H1 (cell line): ENCODE data around the gene MIXL1. TPM values are rescaled to one million over a fixed set of nuclear protein-coding genes. Genes with fewer than 3 reads are reported as not detected.

Experiments used
- BCL11A ChIP-seq, 2 experiments: IDR thresholded peaks; one replicate each; pipeline ENCODE4 v1.6.1; 2011; ENCODE audit warnings: low read depth in 2 of 2, low read length in 2 of 2, mild to moderate bottlenecking in 2 of 2
- CHD7 ChIP-seq: fragments of 300-600 bp; sonication (generic); IDR thresholded peaks from 2 replicates; pipeline ENCODE4 v1.7.1; 2012; ENCODE audit warnings: low read length, moderate library complexity, mild to moderate bottlenecking, inconsistent platforms; ENCODE audit not compliant: insufficient replicate concordance
- CTBP2 ChIP-seq: IDR thresholded peaks from 2 replicates; pipeline ENCODE4 v1.7.0; 2011; ENCODE audit warnings: borderline replicate concordance, mild to moderate bottlenecking, moderate library complexity, mixed read lengths, low read length; ENCODE audit not compliant: insufficient read depth, insufficient read length
- HDAC6 ChIP-seq: IDR thresholded peaks from one replicate; pipeline ENCODE4 v1.7.1; 2012; ENCODE audit warnings: low read depth, mild to moderate bottlenecking, inconsistent platforms, low read length, moderate library complexity
- PHF8 ChIP-seq: fragments of 200-600 bp; sonication (generic); conservative IDR thresholded peaks from 2 replicates; pipeline ENCODE4 v1.7.1; 2012; ENCODE audit warnings: low read depth, mild to moderate bottlenecking, inconsistent platforms, low read length, moderate library complexity
- RXRA ChIP-seq: IDR thresholded peaks from 2 replicates; pipeline ENCODE4 v1.6.1; 2011; ENCODE audit warnings: low read depth, mild to moderate bottlenecking, low read length, moderate library complexity; ENCODE audit not compliant: insufficient read depth
- SIX5 ChIP-seq: IDR thresholded peaks from 2 replicates; pipeline ENCODE4 v1.6.1; 2011; ENCODE audit warnings: mild to moderate bottlenecking, low read depth, low read length
- USF2 ChIP-seq: IDR thresholded peaks from 2 replicates; pipeline ENCODE4 v1.6.1; 2011; ENCODE audit warnings: low read length, improper control_type of control experiment
- polyA plus RNA-seq, 7 experiments: library from polyadenylated mRNA; depleted of rRNA in 3 of 7; stranded (reverse) in 5 of 7; unstranded in 2 of 7; fragments of >200 nt in 5 of 7; fragments of 200-250 nt in 2 of 7; gene quantifications; 1 replicate in 5 of 7; 2 replicates in 1 of 7; 4 replicates in 1 of 7; pipeline versions ENCODE4 v1.2.1 to v1.2.3, GENCODE V29; 2011 to 2013; ENCODE audit warnings: missing spikeins in 2 of 7, mixed read lengths in 2 of 7
- total RNA-seq: library from RNA; stranded (reverse); fragmentation: NEBNext Ultra II Directional; extraction: Animal tissue kit (Norgen Biotek cat#: 25700); gene quantifications from 2 replicates; pipeline ENCODE4 v1.2.1, GENCODE V29; 2021

MIXL1 gene
- total and polyA plus RNA-seq, 2 of the 8 experiments (the other 6 are each of a cell fraction or from before 2014, with no cell fraction given), result 1.5 to 1.8 TPM

DNA sequence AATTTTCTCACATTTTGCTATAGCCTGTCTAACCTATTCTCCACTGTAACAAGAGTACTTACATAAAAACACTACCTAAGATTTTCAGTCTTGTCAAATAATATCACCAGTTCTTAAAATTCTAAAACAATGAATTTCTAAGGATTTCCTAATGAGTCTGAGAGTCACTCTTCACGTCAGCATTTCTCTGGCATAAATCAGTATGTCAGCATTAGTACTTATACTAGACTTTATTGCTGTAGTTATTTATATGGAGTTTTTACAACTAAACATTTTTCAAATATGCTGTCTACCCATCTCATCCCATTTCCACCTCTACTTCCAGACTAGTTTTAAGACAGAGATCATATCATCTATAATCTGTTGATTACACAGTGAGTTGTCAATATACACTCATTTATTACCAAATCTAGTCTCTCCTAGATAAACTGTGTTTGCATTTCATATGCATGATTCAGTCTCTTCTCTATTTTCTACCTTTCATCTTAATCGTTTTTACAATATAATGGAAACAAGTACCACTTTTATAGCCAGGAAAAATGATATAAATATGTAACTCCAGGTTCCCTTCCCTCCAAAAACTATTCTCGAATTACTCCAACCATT is 52.7 kb downstream of the MIXL1 start (continued):
- TF ChIP-seq CHD7 (no peak), SIX5 (no peak), BCL11A (IDR thresholded peaks at IDR 0.05; ENCODE audit: low read depth in 2 of 2, low read length in 2 of 2) (no peak), RXRA (no peak), PHF8 (no peak), CTBP2 (no peak), HDAC6 (no peak), USF2 (no peak)
